Caco-2 (cell line): ENCODE data around the gene CYP2W1. TPM values are rescaled to one million over a fixed set of nuclear protein-coding genes. Genes with fewer than 3 reads are reported as not detected.
A peak's percentile ranks its signal among the peaks of the same experiment; 100 is the strongest.

ENCODE experiments used
- BruUV-seq: library from RNA; stranded (reverse); fragments of 400-500 nt; replicated peaks from 2 replicates; lab custom pipeline; 2021; lab: Mats Ljungman, UMichigan
- CTCF ChIA-PET: fragments of 300-600 bp; sonication (Branson Sonifier 250); formaldehyde crosslinking; loops from one replicate; lab custom pipeline; 2022; ENCODE audit warnings: antibody characterized with exemption; lab: Charles Lee
- POLR2A ChIA-PET: fragments of 300-600 bp; sonication (Branson Sonifier 250); formaldehyde crosslinking; loops from one replicate; lab custom pipeline; 2022; ENCODE audit warnings: antibody characterized with exemption; lab: Charles Lee
- DNase-seq, 2 experiments: peaks; one replicate each; pipeline versions ENCODE4 v3.0.0 to v3.0.0-alpha.2; 2020 to 2022
- H3K27me3 ChIP-seq: replicated peaks from 2 replicates; pipeline ENCODE4 v1.6.0; 2011; ENCODE audit warnings: low read length; ENCODE audit not compliant: control insufficient read depth, insufficient read depth
- H3K36me3 ChIP-seq: 2 replicates; pipeline ENCODE4 v1.5.1; 2011; ENCODE audit warnings: low read length; ENCODE audit not compliant: control insufficient read depth, insufficient read depth
- H3K4me1 ChIP-seq: fragments of 250-450 bp; sonication (Bioruptor Pico); 2 replicates; pipeline ENCODE4 v1.5.1; 2020; ENCODE audit warnings: mild to moderate bottlenecking
- H3K4me3 ChIP-seq: 2 replicates; pipeline ENCODE4 v1.5.1; 2011; ENCODE audit warnings: low read depth, mild to moderate bottlenecking, control low read depth, low read length
- H3K9me3 ChIP-seq: fragments of 250-450 bp; sonication (Bioruptor Pico); 2 replicates; pipeline ENCODE4 v1.5.1; 2020; ENCODE audit warnings: mild to moderate bottlenecking, moderate library complexity
- H3K27ac Mint-ChIP-seq: one replicate; pipeline ENCODE4 v1.8.0; 2022; ENCODE audit warnings: mixed read lengths; ENCODE audit not compliant: unreplicated experiment
- H3K27me3 Mint-ChIP-seq: one replicate; pipeline ENCODE4 v1.8.0; 2022; ENCODE audit warnings: mixed read lengths; ENCODE audit not compliant: insufficient read depth, unreplicated experiment
- H3K36me3 Mint-ChIP-seq: one replicate; pipeline ENCODE4 v1.8.0; 2022; ENCODE audit warnings: mild to moderate bottlenecking, mixed read lengths; ENCODE audit not compliant: insufficient read depth, unreplicated experiment
- H3K4me1 Mint-ChIP-seq: one replicate; pipeline ENCODE4 v1.8.0; 2022; ENCODE audit warnings: low read depth, mixed read lengths; ENCODE audit not compliant: unreplicated experiment
- H3K4me3 Mint-ChIP-seq: one replicate; pipeline ENCODE4 v1.8.0; 2022; ENCODE audit warnings: mild to moderate bottlenecking, moderate library complexity, mixed read lengths; ENCODE audit not compliant: unreplicated experiment
- H3K9me3 Mint-ChIP-seq: one replicate; pipeline ENCODE4 v1.8.0; 2022; ENCODE audit warnings: mixed read lengths; ENCODE audit not compliant: unreplicated experiment
- intact Hi-C: fragments of 100-400 bp; cut with micrococcal nuclease; formaldehyde crosslinking; loops from one replicate; pipeline ENCODE4 v1.10.0; 2022; ENCODE audit not compliant: unreplicated experiment
- total RNA-seq: library from RNA; stranded (reverse); gene quantifications from 2 replicates; pipeline ENCODE4 v1.2.3, GENCODE V29; 2022
- TF ChIP-seq, protein P1 (sequence below), 2 experiments: fragments of 200-600 bp in 1 of 2; IDR thresholded peaks; 1 replicate in 1 of 2; 2 replicates in 1 of 2; pipeline versions ENCODE4 v1.5.1 to v1.8.0; 2011 to 2022; ENCODE audit warnings: antibody characterized with exemption in 1 of 2, control low read depth in 1 of 2, inconsistent platforms in 1 of 2, low read depth in 1 of 2, low read length in 1 of 2, mild to moderate bottlenecking in 1 of 2, moderate library complexity in 1 of 2; ENCODE audit not compliant: insufficient read depth in 1 of 2, severe bottlenecking in 1 of 2, unreplicated experiment in 1 of 2

The CYP2W1 gene
- total RNA-seq, 1 experiment from 2014 or later: 24.0 TPM

DNA sequence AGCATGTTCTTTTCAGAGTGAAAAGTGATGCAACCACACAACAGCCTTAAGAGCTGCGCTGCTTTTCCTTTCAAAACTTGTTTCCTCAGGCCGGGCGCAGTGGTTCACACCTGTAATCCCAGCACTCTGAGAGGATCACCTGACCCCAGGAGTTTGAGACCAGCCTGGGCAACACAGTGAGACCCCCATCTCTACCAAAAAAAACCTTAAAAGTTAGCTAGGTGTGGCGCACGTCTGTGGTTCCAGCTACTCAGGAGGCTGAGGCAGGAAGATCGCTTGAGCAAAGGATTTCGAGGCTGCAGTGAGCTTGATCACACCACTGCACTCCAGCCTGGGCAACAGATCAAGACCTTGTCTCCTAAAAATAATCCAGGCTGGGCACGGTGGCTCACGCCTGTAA lies 9.7 kb upstream of the CYP2W1 start:
- H3K36me3 ChIP-seq: 0 out of 2 replicates have a peak, but pooled peaks cover 1% of the 10 kb centered on the region
- Mint-ChIP-seq H3K27me3 (no peaks in the 10 kb centered on the region), H3K27ac (no peak overlapping the region), H3K4me1 (peaks cover 11% of the 10 kb centered on the region), H3K36me3 (peaks cover 73% of the 10 kb centered on the region), H3K4me3 (peak overlapping the region; percentile 27), H3K9me3 (no peaks in the 10 kb centered on the region)
- TF ChIP-seq, protein P1, sequence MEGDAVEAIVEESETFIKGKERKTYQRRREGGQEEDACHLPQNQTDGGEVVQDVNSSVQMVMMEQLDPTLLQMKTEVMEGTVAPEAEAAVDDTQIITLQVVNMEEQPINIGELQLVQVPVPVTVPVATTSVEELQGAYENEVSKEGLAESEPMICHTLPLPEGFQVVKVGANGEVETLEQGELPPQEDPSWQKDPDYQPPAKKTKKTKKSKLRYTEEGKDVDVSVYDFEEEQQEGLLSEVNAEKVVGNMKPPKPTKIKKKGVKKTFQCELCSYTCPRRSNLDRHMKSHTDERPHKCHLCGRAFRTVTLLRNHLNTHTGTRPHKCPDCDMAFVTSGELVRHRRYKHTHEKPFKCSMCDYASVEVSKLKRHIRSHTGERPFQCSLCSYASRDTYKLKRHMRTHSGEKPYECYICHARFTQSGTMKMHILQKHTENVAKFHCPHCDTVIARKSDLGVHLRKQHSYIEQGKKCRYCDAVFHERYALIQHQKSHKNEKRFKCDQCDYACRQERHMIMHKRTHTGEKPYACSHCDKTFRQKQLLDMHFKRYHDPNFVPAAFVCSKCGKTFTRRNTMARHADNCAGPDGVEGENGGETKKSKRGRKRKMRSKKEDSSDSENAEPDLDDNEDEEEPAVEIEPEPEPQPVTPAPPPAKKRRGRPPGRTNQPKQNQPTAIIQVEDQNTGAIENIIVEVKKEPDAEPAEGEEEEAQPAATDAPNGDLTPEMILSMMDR (IDR thresholded peaks at IDR 0.05; ENCODE audit: insufficient read depth in 1 of 2, low read depth in 1 of 2, low read length in 1 of 2, severe bottlenecking in 1 of 2, unreplicated experiment in 1 of 2): no peak
- no peak for DNase-seq
- POLR2A ChIA-PET: no interaction called here
- no peaks in the 10 kb centered on the region for H3K9me3 ChIP-seq
- CTCF ChIA-PET: no interaction called here
- no peaks in the 10 kb centered on the region for H3K27me3 ChIP-seq
- no peak overlapping the region for H3K4me3 ChIP-seq
- peaks cover 39% of the 10 kb centered on the region for H3K4me1 ChIP-seq
- no TSS peak for BruUV-seq
- intact Hi-C loops: no loop called here

DNA sequence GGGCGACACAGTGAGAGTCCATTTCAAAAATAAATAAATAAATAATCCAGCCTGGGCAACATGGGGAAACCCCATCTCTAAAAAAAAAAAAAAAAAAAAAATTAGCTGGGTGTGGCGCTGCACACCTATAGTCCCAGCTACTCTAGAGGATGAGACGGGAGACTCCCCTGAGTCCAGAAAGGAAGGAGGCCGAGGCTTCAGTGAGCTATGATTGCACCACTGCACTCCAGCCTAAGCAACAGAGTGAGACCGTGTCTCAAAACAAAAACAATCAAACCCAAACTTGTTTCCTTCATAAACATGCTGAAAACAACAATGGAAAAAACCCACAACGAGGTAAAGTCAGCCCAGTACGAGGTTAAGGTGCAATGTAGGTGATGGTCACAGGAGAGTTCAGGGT lies 8.8 kb upstream of the CYP2W1 start:
- Mint-ChIP-seq H3K36me3 (peaks cover 65% of the 10 kb centered on the region), H3K27ac (peak overlapping the region; percentile 88), H3K9me3 (no peaks in the 10 kb centered on the region), H3K4me3 (peak overlapping the region; percentile 88), H3K27me3 (no peaks in the 10 kb centered on the region), H3K4me1 (peaks cover 11% of the 10 kb centered on the region)
- no TSS peak for BruUV-seq
- Histone ChIP-seq H3K9me3 (no peaks in the 10 kb centered on the region), H3K36me3 (0 out of 2 replicates have a peak, but pooled peaks cover 1% of the 10 kb centered on the region), H3K4me1 (peaks cover 48% of the 10 kb centered on the region), H3K4me3 (peak overlapping the region; percentile 99), H3K27me3 (no peaks in the 10 kb centered on the region)
- TF ChIP-seq, protein P1 (IDR thresholded peaks at IDR 0.05; ENCODE audit: insufficient read depth in 1 of 2, low read depth in 1 of 2, low read length in 1 of 2, severe bottlenecking in 1 of 2, unreplicated experiment in 1 of 2): no peak
- no peak for DNase-seq
- ChIA-PET CTCF (interaction anchor here (2.2 kb wide), 1 partner anchor 19 kb away, joined by 10 read pairs; no protein-coding TSS in a partner anchor), POLR2A (no interaction called here)
- intact Hi-C loops: no loop called here

DNA sequence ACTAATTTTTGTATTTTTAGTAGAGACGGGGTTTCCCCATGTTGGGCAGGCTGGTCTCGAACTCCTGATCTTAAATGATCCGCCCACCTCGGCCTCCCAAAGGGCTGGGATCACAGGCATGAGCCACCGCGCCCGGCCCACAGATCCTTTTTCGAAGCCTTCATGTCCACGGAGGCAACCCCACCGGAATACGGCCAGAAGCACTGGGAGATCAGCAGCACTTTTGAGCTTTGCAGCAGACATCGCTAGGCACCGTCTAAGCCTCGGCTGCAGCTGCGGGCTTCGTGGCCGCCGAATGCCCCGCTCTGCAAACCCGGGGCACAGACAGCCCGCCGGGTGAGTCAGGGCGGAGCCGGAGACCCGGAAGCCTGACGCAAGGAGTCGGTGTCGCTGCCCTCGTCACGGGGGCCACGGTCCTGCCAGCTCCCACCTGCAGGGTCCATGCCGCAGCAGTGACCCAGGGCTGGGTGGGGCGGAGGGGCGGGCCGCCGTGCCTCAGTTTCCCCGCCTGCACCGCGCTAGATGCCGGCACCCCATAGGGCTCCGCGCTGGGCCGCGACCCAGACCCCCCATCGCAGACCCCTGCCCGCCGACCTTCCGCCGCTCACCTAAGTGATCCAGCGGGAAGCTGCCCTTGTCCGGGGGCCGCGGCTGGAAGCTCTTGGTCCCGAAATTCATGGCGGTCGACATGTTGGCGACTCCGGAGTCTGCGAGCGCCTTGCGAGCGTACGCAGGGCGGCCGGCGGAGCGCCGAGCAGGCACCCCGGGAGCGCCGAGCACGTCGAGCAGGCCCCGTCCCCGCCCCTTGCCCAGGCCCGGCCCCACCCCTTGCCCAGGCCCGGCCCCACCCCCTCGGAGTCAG lies 7.9 kb upstream of the CYP2W1 start, which contains the start of gene COX19:
Gene COX19 (minus strand): TSS at position 730 of the 862 bp plus-strand sequence. CDS start 40 bp downstream, at position 690.
- POLR2A ChIA-PET: interaction anchor here (0.6 to 1.6 kb wide), 9 partner anchors 8 to 460 kb away, joined by 3 to 12 read pairs (median 5); a partner anchor contains a TSS
- H3K36me3 ChIP-seq: 0 out of 2 replicates have a peak, but pooled peaks cover 1% of the 10 kb centered on the region
- CTCF ChIA-PET: interaction anchor here (2.2 kb wide), 1 partner anchor 18 kb away, joined by 10 read pairs; no protein-coding TSS in a partner anchor
- no peaks in the 10 kb centered on the region for H3K9me3 ChIP-seq
- Mint-ChIP-seq H3K27me3 (no peaks in the 10 kb centered on the region), H3K4me1 (peaks cover 11% of the 10 kb centered on the region), H3K4me3 (peak within 1 kb of the TSS; percentile 88), H3K36me3 (peaks cover 56% of the 10 kb centered on the region), H3K9me3 (no peaks in the 10 kb centered on the region), H3K27ac (peak within 1 kb of the TSS; percentile 88)
- DNase-seq: peak; percentile 90 to 94
- no peaks in the 10 kb centered on the region for H3K27me3 ChIP-seq
- TF ChIP-seq, protein P1 (IDR thresholded peaks at IDR 0.05; ENCODE audit: insufficient read depth in 1 of 2, low read depth in 1 of 2, low read length in 1 of 2, severe bottlenecking in 1 of 2, unreplicated experiment in 1 of 2): no peak
- TSS peak; percentile 16 for BruUV-seq
- peaks cover 57% of the 10 kb centered on the region for H3K4me1 ChIP-seq
- H3K4me3 ChIP-seq: peak within 1 kb of the TSS; percentile 99
- intact Hi-C loops: loop anchor here (5.0 kb wide), 3 partner anchors 67 to 207 kb away; partner anchors contain the start of gene GPR146
